GM21619 (cell line): ENCODE data around the gene REXO2.

Source experiments
- ATAC-seq: cut with Tn5 transposase; IDR thresholded peaks from one replicate; pipeline ENCODE4 v1.9.1; 2021; ENCODE audit not compliant: unreplicated experiment

REXO2 gene

GRCh38 chr11:114440121-114440860 is 1.0 kb downstream of the REXO2 start:
- ATAC-seq = no peak

- ATAC-seq = no peak
Measured at GRCh38 chr11:114440971-114441763, 1.9 kb downstream of the REXO2 start.

GRCh38 chr11:114441921-114442320 is 2.7 kb downstream of the REXO2 start:
- ATAC-seq = no peak

GRCh38 chr11:114442536-114442935 is 3.3 kb downstream of the REXO2 start:
- no peak for ATAC-seq

GRCh38 chr11:114447444-114447843 is 8.2 kb downstream of the REXO2 start:
- ATAC-seq = no peak

- ATAC-seq = no peak
Measured at GRCh38 chr11:114447892-114448291, 8.6 kb downstream of the REXO2 start.

GRCh38 chr11:114448749-114449482 is 9.6 kb downstream of the REXO2 start:
- ATAC-seq = no peak

GRCh38 chr11:114449845-114450244 is 10.6 kb downstream of the REXO2 start:
- no peak for ATAC-seq

- ATAC-seq = no peak
Measured at GRCh38 chr11:114452399-114452798, 13.1 kb downstream of the REXO2 start.

- ATAC-seq = no peak
Measured at GRCh38 chr11:114463999-114464398, 24.7 kb downstream of the REXO2 start.

GRCh38 chr11:114466742-114467141 is 27.5 kb downstream of the REXO2 start:
- no peak for ATAC-seq

GRCh38 chr11:114472661-114473060 is 33.4 kb downstream of the REXO2 start:
- no peak for ATAC-seq

GRCh38 chr11:114478001-114478410 is 38.7 kb downstream of the REXO2 start:
- no peak for ATAC-seq

GRCh38 chr11:114478768-114479167 is 39.5 kb downstream of the REXO2 start:
- ATAC-seq = no peak

GRCh38 chr11:114479331-114479730 is 40.1 kb downstream of the REXO2 start:
- ATAC-seq = no peak

- no peak for ATAC-seq
Measured at GRCh38 chr11:114482114-114482513, 42.8 kb downstream of the REXO2 start.

- ATAC-seq = no peak
Measured at GRCh38 chr11:114483929-114484328, 44.7 kb downstream of the REXO2 start.

GRCh38 chr11:114496915-114497314 is 57.6 kb downstream of the REXO2 start:
- ATAC-seq = no peak

GRCh38 chr11:114499756-114500155 is 60.5 kb downstream of the REXO2 start:
- ATAC-seq = no peak
